NCI-H2029 treated with DMSO at 0.1 percent for 48 hours (cell line): Measurements from ENCODE around the gene ZP3.
"Not testable (repeated sequence)": the region's sequence is repeated elsewhere in the genome, so short reads cannot be mapped to it uniquely, and the experiment has no call there.

Experiments used
- DNase-seq: peaks from one replicate; lab custom pipeline; 2025; lab: John Stamatoyannopoulos, UW

The ZP3 gene

GRCh38 chr7:76485822-76486610, 61.3 kb downstream of the ZP3 start:
- DNase-seq, result not testable (repeated sequence)

DNA sequence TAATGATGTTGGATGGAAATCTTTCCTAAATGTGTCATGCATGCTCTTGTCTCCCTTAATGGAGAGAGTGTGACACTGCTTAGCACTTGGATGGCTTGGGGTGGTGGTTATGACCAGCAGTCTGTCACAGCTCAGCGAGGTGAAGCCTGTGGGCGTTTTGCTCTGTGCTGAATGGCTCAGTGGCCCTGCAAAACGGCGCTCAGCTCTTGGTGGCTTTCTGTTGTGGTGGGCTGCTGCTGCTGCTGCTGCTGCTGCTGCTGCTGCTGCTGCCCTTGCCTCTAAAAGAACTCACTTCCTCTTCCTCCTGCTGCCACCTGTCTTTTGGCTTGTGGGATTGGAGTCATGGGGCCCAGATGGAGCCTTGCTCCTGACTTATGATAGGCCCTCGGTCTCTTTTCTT, 61.9 kb downstream of the ZP3 start:
- not testable (repeated sequence) for DNase-seq

DNA sequence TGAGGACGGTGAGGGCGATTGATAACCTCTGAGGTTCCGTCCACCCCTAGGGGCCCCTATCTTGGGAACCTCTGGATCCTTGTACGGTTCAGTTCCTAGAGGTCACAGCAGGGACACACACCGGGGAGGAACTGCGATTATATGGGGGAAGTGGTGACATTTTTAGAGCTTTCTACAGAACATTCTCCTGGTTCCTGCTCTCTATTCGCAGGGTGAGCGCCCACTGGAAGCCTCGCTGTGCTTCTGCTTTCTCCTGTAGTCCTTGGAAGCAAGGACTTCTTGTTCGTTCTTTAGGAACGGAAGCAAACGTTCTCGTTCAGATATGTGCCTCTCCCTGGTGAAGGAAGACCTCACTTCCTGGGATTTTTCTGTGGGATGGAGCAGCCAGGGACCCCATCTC, 63.2 kb downstream of the ZP3 start:
- DNase-seq, result not testable (repeated sequence)
